Measurements from ENCODE around the gene MGAT4B. TPM values are rescaled to one million over a fixed set of nuclear protein-coding genes. Genes with fewer than 3 reads are reported as not detected.

MGAT4B gene
- total RNA-seq, 1 experiment from 2014 or later, result 337 TPM

DNA sequence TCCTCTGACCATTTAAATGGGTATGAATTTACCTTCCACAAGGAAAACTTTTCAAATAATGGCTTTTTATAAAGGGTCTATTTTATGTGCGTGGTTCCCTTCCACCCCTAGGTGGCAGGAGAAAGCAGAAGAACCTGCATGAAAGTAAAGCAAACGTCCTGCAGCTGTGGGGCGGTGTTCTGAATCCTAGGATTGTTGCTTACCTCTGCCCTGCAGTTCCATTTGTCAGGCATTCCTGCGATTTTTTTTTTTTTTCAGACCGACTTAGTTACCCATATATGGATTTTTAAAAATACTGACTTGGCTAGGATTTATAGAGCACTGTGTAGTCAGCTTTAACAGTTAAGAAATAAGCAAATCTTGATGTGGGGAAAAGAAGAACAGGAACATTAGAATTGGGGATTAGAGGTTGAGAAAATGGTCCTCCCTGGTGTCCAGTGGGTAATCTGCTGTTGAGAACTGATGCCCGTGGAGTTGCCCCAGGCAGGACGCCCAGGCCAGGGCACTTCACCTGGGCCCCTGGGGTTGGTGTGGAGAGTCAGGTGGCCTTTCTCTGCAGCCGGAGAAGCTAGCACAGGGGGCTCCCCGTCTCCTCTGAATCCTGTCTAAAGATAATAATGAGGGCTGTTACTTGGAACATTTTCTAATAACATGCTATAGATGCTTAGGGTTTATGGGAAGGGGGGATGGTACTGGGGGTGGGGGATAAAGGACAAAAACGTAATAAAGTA is 43.3 kb downstream of the MGAT4B start:
- CTCF ChIA-PET, result interaction anchor here (0.7 to 1.3 kb wide), 2 partner anchors 95 to 118 kb away, joined by 3 read pairs; partner anchors contain the start of gene MRNIP
- no peaks in the 10 kb centered on the region for H3K9me2 ChIP-seq (ENCODE audit: insufficient read depth)
- H3F3A ChIP-seq (ENCODE audit: insufficient read depth, low read depth), result peaks cover 20% of the 10 kb centered on the region
- TF ChIP-seq EZH2 (IDR thresholded peaks at IDR 0.05; ENCODE audit: low read depth) (no peak), CTCF (conservative IDR thresholded peaks at IDR 0.05) (peak; percentile 91)
- peak overlapping the region; percentile 52 for H3K27ac ChIP-seq
- H3K4me3 ChIP-seq, result no peak overlapping the region
- peak; percentile 74 for DNase-seq
- H3K36me3 ChIP-seq (ENCODE audit: low read depth), result 0 out of 2 replicates have a peak, but pooled peaks cover 6% of the 10 kb centered on the region
- POLR2A ChIA-PET (ENCODE audit: unreplicated experiment), result interaction anchor here (0.7 to 0.9 kb wide), 2 partner anchors 55 to 150 kb away, joined by 3 to 4 read pairs; no protein-coding TSS in a partner anchor
- peak overlapping the region; percentile 43 for H3K4me2 ChIP-seq
- no peak overlapping the region for H2AFZ ChIP-seq
- no peaks in the 10 kb centered on the region for H3K27me3 ChIP-seq (ENCODE audit: insufficient read depth, low read depth)
- H3K4me1 ChIP-seq (replicated peaks; ENCODE audit: insufficient read depth), result peaks cover 47% of the 10 kb centered on the region
- intact Hi-C loops (cut with micrococcal nuclease; ENCODE audit: unreplicated experiment), result loop anchor here (1.0 to 5.0 kb wide), 6 partner anchors 32 to 328 kb away; partner anchors contain the start of genes MRNIP and TBC1D9B
- H3K9me3 ChIP-seq (ENCODE audit: insufficient read depth, low read depth), result no peaks in the 10 kb centered on the region
- H4K20me1 ChIP-seq (ENCODE audit: insufficient read depth), result peaks cover 34% of the 10 kb centered on the region
- no TSS peak for BruUV-seq (replicated peaks)
- H3K79me2 ChIP-seq (ENCODE audit: low read depth), result peaks cover 61% of the 10 kb centered on the region

DNA sequence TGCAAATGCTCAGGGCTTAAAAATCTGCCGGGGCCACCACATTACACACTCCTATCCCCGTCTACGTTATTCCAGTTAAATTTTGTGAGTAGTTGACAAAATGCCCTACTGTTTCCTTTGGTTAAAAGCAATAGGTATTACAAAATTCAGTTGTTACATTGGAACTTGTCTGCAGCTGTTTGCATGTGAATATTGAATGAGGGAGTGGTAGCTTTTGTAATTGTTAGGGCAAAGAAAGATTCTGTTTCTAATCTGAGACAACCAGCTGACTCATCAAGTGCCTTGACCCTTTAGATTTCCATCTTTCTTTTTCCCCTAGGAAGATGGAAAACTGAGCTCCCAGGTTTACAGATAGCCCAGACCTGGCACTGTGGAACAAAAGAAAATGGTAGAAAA is 43.9 kb downstream of the MGAT4B start:
- no TSS peak for BruUV-seq (replicated peaks)
- Histone ChIP-seq H3K9me3 (ENCODE audit: insufficient read depth, low read depth) (no peaks in the 10 kb centered on the region), H4K20me1 (ENCODE audit: insufficient read depth) (peaks cover 34% of the 10 kb centered on the region), H3K4me3 (no peak overlapping the region), H3K27me3 (ENCODE audit: insufficient read depth, low read depth) (no peaks in the 10 kb centered on the region), H3K4me2 (peak overlapping the region; percentile 43), H2AFZ (no peak overlapping the region), H3K4me1 (replicated peaks; ENCODE audit: insufficient read depth) (peaks cover 47% of the 10 kb centered on the region), H3K9me2 (ENCODE audit: insufficient read depth) (no peaks in the 10 kb centered on the region), H3F3A (ENCODE audit: insufficient read depth, low read depth) (peaks cover 20% of the 10 kb centered on the region), H3K27ac (peak overlapping the region; percentile 52), H3K36me3 (ENCODE audit: low read depth) (0 out of 2 replicates have a peak, but pooled peaks cover 6% of the 10 kb centered on the region), H3K79me2 (ENCODE audit: low read depth) (peaks cover 66% of the 10 kb centered on the region)
- TF ChIP-seq EZH2 (IDR thresholded peaks at IDR 0.05; ENCODE audit: low read depth) (no peak), CTCF (conservative IDR thresholded peaks at IDR 0.05) (no peak)
- peak in 1 of 2 experiments; percentile 41 for DNase-seq
- CTCF ChIA-PET, result interaction anchor here (0.5 to 1.3 kb wide), 2 partner anchors 96 to 530 kb away, joined by 3 to 17 read pairs; partner anchors contain the start of gene MRNIP
- POLR2A ChIA-PET (ENCODE audit: unreplicated experiment), result interaction anchor here (0.6 to 0.9 kb wide), 3 partner anchors 55 to 159 kb away, joined by 3 to 4 read pairs (median 4); no protein-coding TSS in a partner anchor
- intact Hi-C loops (cut with micrococcal nuclease; ENCODE audit: unreplicated experiment), result loop anchor here (1.0 to 5.0 kb wide), 6 partner anchors 33 to 329 kb away; partner anchors contain the start of genes MRNIP and TBC1D9B

DNA sequence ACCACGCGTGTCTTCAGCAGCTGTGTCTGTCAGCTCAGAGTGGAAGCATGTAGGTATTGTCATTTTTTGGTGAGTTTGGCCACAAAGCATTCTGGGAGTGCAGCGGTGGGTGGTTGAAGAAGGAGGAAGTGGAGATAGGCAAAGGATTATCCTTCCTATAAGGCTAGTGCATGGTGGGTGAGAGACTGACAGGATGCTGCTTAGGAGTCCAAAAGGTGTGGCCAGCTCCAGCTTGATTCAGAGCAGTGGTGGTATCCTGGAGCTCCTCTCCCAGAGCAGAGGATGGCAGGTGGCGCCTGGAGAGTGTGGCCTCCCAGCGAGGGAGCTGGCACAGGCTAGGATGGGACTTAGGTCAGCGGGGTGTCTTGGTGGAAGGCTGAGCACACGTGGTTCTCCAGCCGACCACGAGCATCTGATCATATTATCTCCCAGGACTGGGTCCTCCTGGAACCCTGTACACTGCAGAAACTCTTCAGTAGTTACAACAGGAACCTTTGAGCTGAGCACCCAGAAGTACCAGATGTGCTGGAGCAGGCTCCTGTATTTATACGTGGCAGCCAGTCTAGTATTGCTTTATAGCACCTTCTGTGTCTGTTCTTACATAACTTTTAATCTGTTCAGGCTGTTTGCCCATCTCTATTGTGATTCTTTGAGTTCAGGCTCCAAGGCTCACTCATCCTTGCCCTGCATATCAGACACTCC is 44.4 kb downstream of the MGAT4B start:
- Histone ChIP-seq H3K4me2 (peak overlapping the region; percentile 43), H3K9me3 (ENCODE audit: insufficient read depth, low read depth) (no peaks in the 10 kb centered on the region), H3K79me2 (ENCODE audit: low read depth) (peaks cover 70% of the 10 kb centered on the region), H2AFZ (no peak overlapping the region), H3K36me3 (ENCODE audit: low read depth) (0 out of 2 replicates have a peak, but pooled peaks cover 6% of the 10 kb centered on the region), H3K9me2 (ENCODE audit: insufficient read depth) (no peaks in the 10 kb centered on the region), H3K27ac (peak overlapping the region; percentile 52), H3K4me1 (replicated peaks; ENCODE audit: insufficient read depth) (peaks cover 47% of the 10 kb centered on the region), H3K4me3 (no peak overlapping the region), H4K20me1 (ENCODE audit: insufficient read depth) (peaks cover 32% of the 10 kb centered on the region), H3K27me3 (ENCODE audit: insufficient read depth, low read depth) (no peaks in the 10 kb centered on the region), H3F3A (ENCODE audit: insufficient read depth, low read depth) (peaks cover 20% of the 10 kb centered on the region)
- peak in 1 of 2 experiments; percentile 11 for DNase-seq
- BruUV-seq (replicated peaks), result no TSS peak
- ChIA-PET POLR2A (ENCODE audit: unreplicated experiment) (interaction anchor here (0.6 kb wide), 2 partner anchors 30 to 159 kb away, joined by 4 read pairs; no protein-coding TSS in a partner anchor), CTCF (interaction anchor here (0.5 to 1.3 kb wide), 2 partner anchors 96 to 530 kb away, joined by 3 to 17 read pairs; partner anchors contain the start of gene MRNIP)
- TF ChIP-seq CTCF (conservative IDR thresholded peaks at IDR 0.05) (no peak), EZH2 (IDR thresholded peaks at IDR 0.05; ENCODE audit: low read depth) (no peak)
- intact Hi-C loops (cut with micrococcal nuclease; ENCODE audit: unreplicated experiment), result loop anchor here (2.0 to 5.0 kb wide), 4 partner anchors 57 to 145 kb away; partner anchors contain the start of genes MRNIP and TBC1D9B
